OCI-LY1 (cell line): ENCODE data around the gene ELMOD3.

Experiments
- H2AFZ ChIP-seq: fragments of 200-600 bp; sonication (generic), shearing (Covaris generic); 2 replicates; pipeline ENCODE4 v1.6.0; 2014; ENCODE audit warnings: antibody characterized with exemption, mild to moderate bottlenecking, low read length
- H3F3A ChIP-seq: fragments of 200-600 bp; sonication (generic), shearing (Covaris generic); 2 replicates; pipeline ENCODE4 v1.6.0; 2014; ENCODE audit warnings: mild to moderate bottlenecking, antibody characterized with exemption, low read length, moderate library complexity; ENCODE audit not compliant: insufficient read depth
- H3K27ac ChIP-seq: fragments of 200-600 bp; sonication (generic); 2 replicates; pipeline ENCODE4 v1.5.1; 2014; ENCODE audit warnings: low read length, mixed run types, mild to moderate bottlenecking, low read depth; ENCODE audit not compliant: poor library complexity, severe bottlenecking
- H3K27me3 ChIP-seq: fragments of 200-600 bp; sonication (generic); 2 replicates; pipeline ENCODE4 v1.6.0; 2014; ENCODE audit warnings: antibody characterized with exemption, mild to moderate bottlenecking, low read length, moderate library complexity; ENCODE audit not compliant: insufficient read depth
- H3K36me3 ChIP-seq: fragments of 200-600 bp; sonication (generic); 2 replicates; pipeline ENCODE4 v1.6.1; 2014; ENCODE audit warnings: mild to moderate bottlenecking, antibody characterized with exemption, low read length, moderate library complexity, mixed read lengths; ENCODE audit not compliant: insufficient read depth
- H3K4me1 ChIP-seq: fragments of 200-600 bp; sonication (generic); 2 replicates; pipeline ENCODE4 v1.5.1; 2014; ENCODE audit warnings: mild to moderate bottlenecking, low read length, moderate library complexity; ENCODE audit not compliant: insufficient read depth, severe bottlenecking
- H3K4me2 ChIP-seq: fragments of 200-600 bp; sonication (generic), shearing (Covaris generic); 2 replicates; pipeline ENCODE4 v1.6.1; 2014; ENCODE audit warnings: low read length
- H3K4me3 ChIP-seq: fragments of 200-600 bp; sonication (generic); 2 replicates; pipeline ENCODE4 v1.5.1; 2014; ENCODE audit warnings: low read length, low read depth, mild to moderate bottlenecking, mixed read lengths; ENCODE audit not compliant: poor library complexity, severe bottlenecking
- H3K79me2 ChIP-seq: fragments of 200-600 bp; shearing (Covaris generic); 2 replicates; pipeline ENCODE4 v1.6.1; 2016; ENCODE audit warnings: mixed run types, low read length, mixed read lengths; ENCODE audit not compliant: insufficient read depth
- H3K9ac ChIP-seq: fragments of 200-600 bp; sonication (generic), shearing (Covaris generic); 2 replicates; pipeline ENCODE4 v1.6.1; 2014; ENCODE audit warnings: mild to moderate bottlenecking, low read length, mixed read lengths
- H3K9me2 ChIP-seq: fragments of 200-600 bp; sonication (generic), shearing (Covaris generic); 2 replicates; pipeline ENCODE4 v1.6.1; 2014; ENCODE audit warnings: low read depth, mild to moderate bottlenecking, low read length, mixed read lengths
- H3K9me3 ChIP-seq: fragments of 200-600 bp; shearing (Covaris generic); 2 replicates; pipeline ENCODE4 v1.6.1; 2014; ENCODE audit warnings: low read length, mixed read lengths
- H4K20me1 ChIP-seq: fragments of 200-600 bp; sonication (generic), shearing (Covaris generic); 2 replicates; pipeline ENCODE4 v1.6.0; 2016; ENCODE audit warnings: mild to moderate bottlenecking, low read length; ENCODE audit not compliant: insufficient read depth
- EZH2 ChIP-seq: fragments of 200-600 bp; sonication (generic), shearing (Covaris generic); IDR thresholded peaks from 2 replicates; pipeline ENCODE4 v1.8.0; 2017; ENCODE audit warnings: borderline replicate concordance, mixed run types, mild to moderate bottlenecking, antibody characterized with exemption, low read length, moderate library complexity, mixed read lengths
- TF ChIP-seq, protein P1 (sequence below): fragments of 200-600 bp; sonication (generic), shearing (Covaris generic); IDR thresholded peaks from 2 replicates; pipeline ENCODE4 v1.5.1; 2017; ENCODE audit warnings: mild to moderate bottlenecking, antibody characterized with exemption, low read length, moderate library complexity, mixed read lengths

The ELMOD3 gene

DNA sequence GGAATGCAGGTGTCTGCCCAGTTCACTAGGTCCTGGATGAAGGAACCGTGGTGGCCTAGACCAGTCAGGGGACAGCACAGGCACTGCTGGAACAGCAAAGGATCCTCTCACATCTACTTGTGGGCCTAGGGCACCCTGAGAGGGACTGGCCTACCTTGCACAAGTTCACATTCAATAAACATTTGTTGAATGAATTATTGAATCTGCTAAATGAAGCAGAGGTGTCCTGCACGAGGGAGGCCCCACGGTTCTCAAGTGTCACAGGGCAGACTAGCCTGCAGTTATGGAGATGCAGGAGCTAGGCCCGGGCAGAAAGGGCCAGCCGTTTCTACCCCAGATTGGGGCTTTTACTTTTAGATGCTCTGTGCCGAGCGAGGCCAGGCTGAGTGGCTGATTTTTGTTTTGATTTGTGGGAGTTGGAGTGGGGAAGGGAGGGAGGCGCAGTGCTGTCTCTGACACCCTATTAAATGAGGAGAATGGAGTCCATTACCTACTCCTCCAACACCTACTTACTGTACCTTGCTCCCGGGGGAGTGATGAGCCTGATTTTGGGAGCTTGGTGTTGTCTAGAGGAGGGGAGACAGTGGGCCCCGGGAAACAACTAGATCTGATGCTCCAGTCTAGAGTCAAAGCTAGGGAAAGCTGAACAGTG, 82.4 kb downstream of the ELMOD3 start:
- Histone ChIP-seq H3K27me3 (no peaks in the 10 kb centered on the region), H2AFZ (0 out of 2 replicates have a peak overlapping the region, but pooled peaks have one; percentile 15), H3K27ac (no peak overlapping the region)

DNA sequence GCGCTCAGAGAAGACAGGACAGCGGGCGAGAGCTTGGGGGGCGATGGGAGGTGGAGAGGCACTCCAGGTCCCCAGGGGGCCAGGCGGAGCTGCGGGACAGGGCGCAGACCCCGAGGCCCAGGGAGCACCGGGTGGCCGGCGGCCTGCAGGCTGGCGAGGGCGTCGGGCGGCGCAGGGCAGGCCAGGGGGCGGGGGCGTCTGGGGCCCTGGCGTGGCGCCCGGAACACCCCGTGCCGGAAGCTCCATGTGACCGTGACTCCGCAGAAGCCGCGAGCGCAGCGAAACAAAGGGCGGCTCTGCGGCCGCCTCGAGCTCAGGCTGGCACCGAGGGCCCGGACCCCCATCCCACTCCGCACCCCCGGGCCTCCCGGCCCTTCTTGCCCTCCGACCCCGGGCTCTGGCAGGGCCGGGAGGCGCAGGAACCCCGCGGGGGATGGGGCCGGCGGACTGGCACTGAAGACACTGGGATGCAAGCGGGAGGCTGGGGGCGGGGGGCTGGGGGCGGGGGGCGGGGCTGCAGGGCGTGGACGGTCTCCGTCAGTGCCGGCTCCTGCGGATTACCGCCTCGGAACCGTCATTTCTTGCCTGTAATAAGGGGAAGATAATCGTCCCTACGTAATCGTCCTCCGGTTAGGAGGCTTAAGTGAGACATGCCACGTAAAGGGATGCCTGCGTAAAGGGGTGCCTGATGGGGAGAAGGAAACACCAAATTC, 83.1 kb downstream of the ELMOD3 start:
- Histone ChIP-seq H3K9me3 (no peaks in the 10 kb centered on the region), H3K36me3 (no peaks in the 10 kb centered on the region), H4K20me1 (no peaks in the 10 kb centered on the region), H3K27ac (no peak overlapping the region), H3K27me3 (no peaks in the 10 kb centered on the region), H3K9me2 (no peaks in the 10 kb centered on the region), H3K4me2 (peak overlapping the region; percentile 96), H2AFZ (0 out of 2 replicates have a peak overlapping the region, but pooled peaks have one; percentile 15), H3K4me3 (peak overlapping the region; percentile 62), H3K4me1 (peaks cover 19% of the 10 kb centered on the region), H3K9ac (peak overlapping the region; percentile 73), H3K79me2 (no peaks in the 10 kb centered on the region), H3F3A (no peaks in the 10 kb centered on the region)
- TF ChIP-seq, protein P1, sequence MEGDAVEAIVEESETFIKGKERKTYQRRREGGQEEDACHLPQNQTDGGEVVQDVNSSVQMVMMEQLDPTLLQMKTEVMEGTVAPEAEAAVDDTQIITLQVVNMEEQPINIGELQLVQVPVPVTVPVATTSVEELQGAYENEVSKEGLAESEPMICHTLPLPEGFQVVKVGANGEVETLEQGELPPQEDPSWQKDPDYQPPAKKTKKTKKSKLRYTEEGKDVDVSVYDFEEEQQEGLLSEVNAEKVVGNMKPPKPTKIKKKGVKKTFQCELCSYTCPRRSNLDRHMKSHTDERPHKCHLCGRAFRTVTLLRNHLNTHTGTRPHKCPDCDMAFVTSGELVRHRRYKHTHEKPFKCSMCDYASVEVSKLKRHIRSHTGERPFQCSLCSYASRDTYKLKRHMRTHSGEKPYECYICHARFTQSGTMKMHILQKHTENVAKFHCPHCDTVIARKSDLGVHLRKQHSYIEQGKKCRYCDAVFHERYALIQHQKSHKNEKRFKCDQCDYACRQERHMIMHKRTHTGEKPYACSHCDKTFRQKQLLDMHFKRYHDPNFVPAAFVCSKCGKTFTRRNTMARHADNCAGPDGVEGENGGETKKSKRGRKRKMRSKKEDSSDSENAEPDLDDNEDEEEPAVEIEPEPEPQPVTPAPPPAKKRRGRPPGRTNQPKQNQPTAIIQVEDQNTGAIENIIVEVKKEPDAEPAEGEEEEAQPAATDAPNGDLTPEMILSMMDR: no peak
- TF ChIP-seq EZH2: no peak

More for the DNA sequence above, 82.4 kb downstream of the ELMOD3 start:
- H3K9ac ChIP-seq: peak overlapping the region; percentile 73
- no peaks in the 10 kb centered on the region for H4K20me1 ChIP-seq
- no peak for TF ChIP-seq EZH2
- TF ChIP-seq, protein P1: no peak
- H3K79me2 ChIP-seq: no peaks in the 10 kb centered on the region
- no peaks in the 10 kb centered on the region for H3K9me2 ChIP-seq
- H3K4me1 ChIP-seq: peaks cover 19% of the 10 kb centered on the region
- no peaks in the 10 kb centered on the region for H3F3A ChIP-seq
- H3K4me2 ChIP-seq: peak overlapping the region; percentile 96
- H3K9me3 ChIP-seq: no peaks in the 10 kb centered on the region
- H3K4me3 ChIP-seq: peak overlapping the region; percentile 62
- H3K36me3 ChIP-seq: no peaks in the 10 kb centered on the region

DNA sequence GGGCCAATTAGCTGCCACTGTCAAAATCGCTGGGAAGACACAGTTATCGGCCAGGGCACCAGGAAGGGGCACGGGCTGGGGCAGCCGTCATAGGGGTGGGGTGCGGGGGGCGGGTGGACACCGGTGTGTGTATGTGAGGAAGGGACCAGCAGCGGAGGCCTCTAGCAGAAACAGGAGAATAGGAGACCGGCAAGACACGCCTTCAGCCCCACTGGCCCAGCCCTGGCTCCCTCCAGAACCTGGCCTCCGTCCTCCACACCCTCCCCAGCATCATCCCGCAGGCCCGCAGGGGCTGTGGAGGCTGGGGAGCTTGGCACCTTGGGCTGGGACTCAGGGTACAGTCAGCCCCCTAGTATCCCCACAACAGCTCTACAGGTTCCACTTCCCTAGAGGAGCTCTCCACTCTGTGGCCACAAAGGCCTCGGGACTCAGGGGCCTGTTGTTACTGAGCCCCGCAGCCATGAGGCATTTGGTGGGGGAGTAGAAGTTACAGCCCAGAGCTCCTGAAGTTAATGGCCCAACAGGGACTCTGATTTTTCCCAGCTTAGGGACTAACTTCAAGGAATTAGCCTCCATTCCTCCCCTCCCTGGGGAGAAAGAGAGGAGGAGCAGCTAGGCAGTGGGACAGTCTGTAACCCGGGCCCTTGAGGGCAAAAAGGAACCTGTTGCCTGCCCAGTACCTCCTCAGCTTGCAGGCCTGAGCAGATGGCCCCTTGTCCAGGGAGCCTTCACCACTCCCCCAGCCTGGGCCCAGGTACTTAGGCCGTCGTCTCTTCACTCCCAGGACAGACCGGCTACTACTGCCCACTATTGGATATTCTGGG, 83.8 kb downstream of the ELMOD3 start:
- Histone ChIP-seq H3K27me3 (no peaks in the 10 kb centered on the region), H3K9me3 (no peaks in the 10 kb centered on the region), H3K4me3 (peak overlapping the region; percentile 62), H3F3A (no peaks in the 10 kb centered on the region), H3K9me2 (no peaks in the 10 kb centered on the region), H3K4me2 (peak overlapping the region; percentile 96), H3K4me1 (peaks cover 19% of the 10 kb centered on the region), H3K79me2 (no peaks in the 10 kb centered on the region), H3K9ac (peak overlapping the region; percentile 73), H2AFZ (no peak overlapping the region), H3K27ac (no peak overlapping the region), H3K36me3 (no peaks in the 10 kb centered on the region), H4K20me1 (no peaks in the 10 kb centered on the region)
- no peak for TF ChIP-seq EZH2
- TF ChIP-seq, protein P1: no peak
